22Rv1 (cell line): Measurements from ENCODE around the gene NPY1R.

Experiments used
- H3K27ac ChIP-seq: fragments of 450-650 bp; 2 replicates; pipeline ENCODE4 v1.5.1; 2017
- ZFX ChIP-seq: fragments of 450-650 bp; IDR thresholded peaks from 2 replicates; pipeline ENCODE4 v1.6.1; 2017; ENCODE audit warnings: antibody characterized with exemption, borderline replicate concordance
- TF ChIP-seq, protein P1 (sequence below): fragments of 450-650 bp; IDR thresholded peaks from 2 replicates; pipeline ENCODE4 v1.5.1; 2017; ENCODE audit warnings: mild to moderate bottlenecking

Gene NPY1R

DNA sequence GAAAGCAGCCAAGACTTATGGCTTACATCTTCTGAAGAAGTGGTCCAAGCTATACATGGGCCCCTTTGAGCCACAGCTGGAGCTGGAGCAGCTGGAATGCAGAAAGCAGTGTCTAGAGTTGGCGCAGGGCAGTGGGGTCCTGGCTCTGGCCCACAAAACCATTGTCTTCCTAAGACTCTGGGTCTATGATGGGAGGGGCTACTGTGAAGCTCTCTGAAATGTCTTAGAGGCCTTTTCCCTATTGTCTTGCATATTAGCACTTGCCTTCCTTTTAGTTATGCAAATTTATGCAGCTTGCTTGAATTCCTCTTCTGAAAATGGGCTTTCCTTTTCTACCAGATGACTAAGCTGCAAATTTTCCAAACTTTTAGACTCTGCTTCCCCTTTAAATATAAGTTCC, 15.3 kb downstream of the NPY1R start:
- TF ChIP-seq, protein P1, sequence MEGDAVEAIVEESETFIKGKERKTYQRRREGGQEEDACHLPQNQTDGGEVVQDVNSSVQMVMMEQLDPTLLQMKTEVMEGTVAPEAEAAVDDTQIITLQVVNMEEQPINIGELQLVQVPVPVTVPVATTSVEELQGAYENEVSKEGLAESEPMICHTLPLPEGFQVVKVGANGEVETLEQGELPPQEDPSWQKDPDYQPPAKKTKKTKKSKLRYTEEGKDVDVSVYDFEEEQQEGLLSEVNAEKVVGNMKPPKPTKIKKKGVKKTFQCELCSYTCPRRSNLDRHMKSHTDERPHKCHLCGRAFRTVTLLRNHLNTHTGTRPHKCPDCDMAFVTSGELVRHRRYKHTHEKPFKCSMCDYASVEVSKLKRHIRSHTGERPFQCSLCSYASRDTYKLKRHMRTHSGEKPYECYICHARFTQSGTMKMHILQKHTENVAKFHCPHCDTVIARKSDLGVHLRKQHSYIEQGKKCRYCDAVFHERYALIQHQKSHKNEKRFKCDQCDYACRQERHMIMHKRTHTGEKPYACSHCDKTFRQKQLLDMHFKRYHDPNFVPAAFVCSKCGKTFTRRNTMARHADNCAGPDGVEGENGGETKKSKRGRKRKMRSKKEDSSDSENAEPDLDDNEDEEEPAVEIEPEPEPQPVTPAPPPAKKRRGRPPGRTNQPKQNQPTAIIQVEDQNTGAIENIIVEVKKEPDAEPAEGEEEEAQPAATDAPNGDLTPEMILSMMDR, result no peak
- TF ChIP-seq ZFX, result no peak
- H3K27ac ChIP-seq, result no peak overlapping the region

DNA sequence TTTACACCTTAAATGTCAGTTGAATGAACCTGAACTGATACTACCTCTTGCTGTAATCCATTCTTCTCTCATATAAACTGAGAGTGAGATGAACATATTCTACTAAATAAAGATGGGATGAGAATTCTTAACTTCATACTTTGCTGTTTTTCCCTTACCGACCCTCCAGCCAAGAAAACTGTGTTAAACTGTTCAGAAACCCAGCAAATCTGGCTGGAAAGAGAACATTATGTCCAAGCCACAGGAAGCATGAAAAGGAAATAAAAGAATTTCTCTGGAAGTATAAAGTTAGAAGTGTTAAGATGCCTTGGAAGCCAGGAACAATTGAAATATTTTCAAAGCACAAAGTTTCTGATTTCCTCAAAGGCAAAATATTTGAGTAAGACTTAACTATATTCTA, 22.9 kb downstream of the NPY1R start:
- H3K27ac ChIP-seq, result no peak overlapping the region
- TF ChIP-seq, protein P1, result no peak
- TF ChIP-seq ZFX, result no peak

DNA sequence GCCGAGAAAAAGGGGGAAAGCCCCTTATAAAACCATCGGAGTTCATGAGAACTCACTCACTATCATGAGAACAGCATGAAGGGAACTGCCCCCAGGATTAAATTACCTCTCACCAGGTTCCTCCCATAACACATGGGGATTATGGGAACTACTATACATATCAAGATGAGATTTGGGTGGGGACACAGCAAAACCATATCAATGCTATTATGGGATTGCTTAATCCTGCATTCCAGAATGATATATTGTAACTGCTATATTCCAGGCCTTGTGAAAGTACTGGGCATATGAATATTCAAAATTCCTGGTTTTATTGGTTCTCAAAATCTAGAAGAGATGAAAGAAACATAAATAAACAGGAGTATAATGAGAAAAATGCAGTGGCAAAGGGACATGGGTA, 29.3 kb downstream of the NPY1R start:
- TF ChIP-seq, protein P1, result no peak
- no peak for TF ChIP-seq ZFX
- no peak overlapping the region for H3K27ac ChIP-seq

DNA sequence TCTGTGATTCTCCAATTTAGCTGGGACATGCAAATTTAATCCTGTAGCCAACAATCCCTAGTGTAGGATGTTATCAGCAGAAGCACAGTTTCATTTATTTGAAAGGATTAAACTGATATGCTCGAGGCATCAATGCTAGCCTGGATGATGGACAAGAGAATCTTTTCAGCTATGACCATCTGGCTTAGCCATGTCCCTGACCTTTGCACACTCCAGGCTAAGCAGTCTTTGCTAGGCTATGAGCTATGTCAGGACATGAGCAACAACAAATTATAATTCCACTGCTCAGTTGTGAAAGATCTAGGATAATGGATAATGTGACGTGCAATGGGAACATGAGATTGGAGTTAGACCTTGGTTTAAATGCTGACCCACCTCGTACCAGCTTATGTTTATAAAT, 32.0 kb downstream of the NPY1R start:
- no peak for TF ChIP-seq ZFX
- TF ChIP-seq, protein P1, result no peak
- no peak overlapping the region for H3K27ac ChIP-seq

DNA sequence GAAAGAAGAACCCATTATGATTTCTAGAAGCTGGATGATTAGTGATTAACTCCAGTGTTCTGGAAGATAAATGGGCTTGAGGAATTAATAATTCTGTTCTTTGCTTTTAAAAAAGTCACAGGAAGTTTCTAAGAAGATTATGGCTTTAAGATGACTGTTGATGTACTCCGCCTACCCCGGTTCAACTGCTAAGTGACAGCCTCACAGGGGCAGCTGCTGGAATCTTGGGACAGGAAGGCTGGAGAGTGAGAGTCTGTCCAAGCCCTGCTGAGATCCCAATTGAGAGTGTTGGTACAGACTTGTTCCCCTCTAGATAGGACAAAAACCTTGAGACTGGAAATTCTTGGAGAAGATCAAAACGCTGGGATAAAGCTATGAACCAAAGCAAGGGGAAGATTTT, 37.3 kb downstream of the NPY1R start:
- TF ChIP-seq, protein P1, result no peak
- no peak for TF ChIP-seq ZFX
- H3K27ac ChIP-seq, result no peak overlapping the region

DNA sequence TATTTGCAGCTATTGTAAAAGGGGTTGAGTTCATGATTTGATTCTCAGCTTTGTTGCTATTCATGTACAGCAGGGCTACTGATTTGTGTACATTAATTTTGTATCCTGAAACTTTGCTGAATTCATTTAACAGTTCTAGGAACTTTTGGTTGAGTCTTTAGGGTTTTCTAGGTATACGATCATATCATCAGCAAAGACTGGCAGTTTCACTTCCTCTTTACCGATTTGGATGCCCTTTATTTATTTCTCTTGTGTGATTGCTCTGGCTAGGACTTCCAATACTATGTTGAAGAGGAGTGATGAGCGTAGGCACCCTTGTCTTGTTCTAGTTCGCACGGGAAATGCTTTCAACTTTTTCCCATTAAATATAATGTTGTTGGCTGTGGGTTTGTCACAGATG, 48.1 kb downstream of the NPY1R start:
- TF ChIP-seq, protein P1, result no peak
- TF ChIP-seq ZFX, result no peak
- H3K27ac ChIP-seq, result no peak overlapping the region

DNA sequence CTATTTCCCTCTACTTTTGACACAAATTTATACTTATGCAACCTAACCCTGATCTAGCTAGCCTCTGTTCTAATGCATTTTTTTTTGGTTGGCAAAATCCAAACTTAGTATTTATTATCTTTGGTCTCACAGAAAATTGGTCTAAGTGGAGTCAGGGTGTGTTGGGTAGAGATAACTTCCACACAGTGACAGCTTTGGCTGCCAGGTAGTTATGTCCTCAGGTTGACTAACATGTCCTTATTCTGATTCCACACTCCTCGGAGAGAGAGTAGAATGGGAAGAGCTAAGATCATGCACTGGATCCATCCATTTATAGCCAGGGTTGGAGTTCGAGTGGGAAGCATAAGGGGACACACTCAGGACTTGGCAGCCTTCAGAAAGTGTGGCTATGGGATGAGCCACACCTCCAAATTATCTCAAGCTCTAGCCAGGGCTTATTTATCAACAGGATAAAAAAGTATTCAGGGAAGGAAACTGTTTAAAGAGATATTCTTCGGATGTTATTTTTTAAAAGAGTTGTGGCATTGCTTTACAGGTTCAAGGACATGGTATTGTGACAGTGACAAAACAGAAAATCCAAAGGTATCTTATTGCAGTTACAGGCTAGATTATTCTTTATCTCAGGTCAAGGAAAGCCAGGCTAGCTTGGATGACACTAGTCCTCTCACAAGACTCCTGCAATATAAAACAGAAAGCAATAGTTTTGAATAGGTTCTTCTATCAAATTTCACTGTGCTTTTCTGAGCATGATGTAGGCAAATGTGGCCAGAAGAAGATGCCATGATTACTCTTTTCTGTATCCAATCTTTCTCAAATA, 51.5 kb downstream of the NPY1R start:
- TF ChIP-seq, protein P1, result no peak
- TF ChIP-seq ZFX, result no peak
- no peak overlapping the region for H3K27ac ChIP-seq
